ENCODE results near the gene GABRE. TPM values are rescaled to one million over a fixed set of nuclear protein-coding genes. Genes with fewer than 3 reads are reported as not detected.

GABRE gene
- polyA plus RNA-seq, 3 donors: 7.1 to 134 (median 34.2) TPM

GRCh38 chrX:151912221-151912620, 62.3 kb downstream of the GABRE start:
- no peak overlapping the region for H3K27ac ChIP-seq (ENCODE audit: low read depth, low read length)
- WGBS, 3 donors: 84 to 93% (median 86%) methylated on average over 2 to 11 of the region's 11 CpGs

GRCh38 chrX:151904989-151905388, 69.5 kb downstream of the GABRE start:
- H3K27ac ChIP-seq (ENCODE audit: low read depth, low read length): no peak overlapping the region
- WGBS, 3 donors: 76 to 93% (median 81%) methylated on average over 12 of the region's 12 CpGs

Other genes starting within 250 kb of the GABRE start
- not detected for gene CNGA2, start 239.9 kb downstream of the GABRE start, polyA plus RNA-seq
- not detected for gene MAGEA4, start 61.8 kb downstream of the GABRE start, polyA plus RNA-seq
- not detected for gene MAGEA10, start 163.9 kb upstream of the GABRE start, polyA plus RNA-seq

All from adipose tissue (tissue), 3 donors.